Measurements from ENCODE around the gene NOC2L.

NOC2L gene

GRCh38 chr1:924656-925560 is 34.1 kb downstream of the NOC2L start:
- H3K9me3 ChIP-seq (ENCODE audit: control insufficient read depth, insufficient read depth, low read length) = no peaks in the 10 kb centered on the region
- no peak overlapping the region for H3K9ac ChIP-seq (ENCODE audit: low read depth, low read length)
- peak overlapping the region; percentile 32 for H3K4me3 ChIP-seq (ENCODE audit: low read depth, low read length)
- peaks cover 4% of the 10 kb centered on the region for H3K4me1 ChIP-seq (ENCODE audit: control insufficient read depth, insufficient read depth, low read length)
- no peaks in the 10 kb centered on the region for H3K36me3 ChIP-seq (ENCODE audit: control insufficient read depth, insufficient read depth, low read length)
- H3K27me3 ChIP-seq (ENCODE audit: control insufficient read depth, insufficient read depth, low read length) = peaks cover 82% of the 10 kb centered on the region

DNA sequence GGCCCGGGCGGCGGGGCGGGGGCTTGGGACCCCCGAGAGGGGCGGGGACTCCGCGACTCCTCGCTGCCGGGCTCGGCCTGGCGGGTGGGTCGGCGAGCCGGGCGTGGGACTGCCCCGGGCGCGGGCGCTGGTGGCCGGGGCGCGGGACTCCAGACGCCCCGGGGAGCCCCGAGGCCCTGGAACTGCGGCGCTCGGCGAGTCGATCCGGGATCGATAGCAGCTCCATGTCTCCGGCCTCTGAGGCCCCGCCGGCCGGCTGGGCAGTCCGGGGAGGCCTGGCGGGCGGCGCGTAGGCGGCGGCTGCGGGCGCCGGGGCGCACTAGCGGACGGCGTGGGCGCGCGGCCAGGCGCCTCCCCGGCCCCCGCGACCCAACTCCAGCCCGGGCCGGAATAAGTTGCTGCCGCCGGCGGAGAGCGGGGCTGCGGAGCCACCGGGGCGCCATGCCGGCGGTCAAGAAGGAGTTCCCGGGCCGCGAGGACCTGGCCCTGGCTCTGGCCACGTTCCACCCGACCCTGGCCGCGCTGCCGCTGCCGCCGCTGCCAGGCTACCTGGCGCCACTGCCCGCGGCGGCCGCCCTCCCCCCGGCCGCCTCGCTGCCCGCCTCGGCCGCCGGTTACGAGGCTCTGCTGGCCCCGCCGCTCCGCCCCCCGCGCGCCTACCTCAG is 34.9 kb downstream of the NOC2L start:
- H3K36me3 ChIP-seq (ENCODE audit: control insufficient read depth, insufficient read depth, low read length) = no peaks in the 10 kb centered on the region
- no peaks in the 10 kb centered on the region for H3K9me3 ChIP-seq (ENCODE audit: control insufficient read depth, insufficient read depth, low read length)
- H3K4me3 ChIP-seq (ENCODE audit: low read depth, low read length) = no peak overlapping the region
- no peak overlapping the region for H3K9ac ChIP-seq (ENCODE audit: low read depth, low read length)
- peaks cover 4% of the 10 kb centered on the region for H3K4me1 ChIP-seq (ENCODE audit: control insufficient read depth, insufficient read depth, low read length)
- H3K27me3 ChIP-seq (ENCODE audit: control insufficient read depth, insufficient read depth, low read length) = peaks cover 83% of the 10 kb centered on the region

- H3K9me3 ChIP-seq (ENCODE audit: control insufficient read depth, insufficient read depth, low read length) = no peaks in the 10 kb centered on the region
- H3K36me3 ChIP-seq (ENCODE audit: control insufficient read depth, insufficient read depth, low read length) = no peaks in the 10 kb centered on the region
- H3K4me1 ChIP-seq (ENCODE audit: control insufficient read depth, insufficient read depth, low read length) = peaks cover 4% of the 10 kb centered on the region
- H3K27me3 ChIP-seq (ENCODE audit: control insufficient read depth, insufficient read depth, low read length) = peaks cover 83% of the 10 kb centered on the region
- H3K9ac ChIP-seq (ENCODE audit: low read depth, low read length) = no peak within 1 kb of the TSS
- peak within 1 kb of the TSS; percentile 43 for H3K4me3 ChIP-seq (ENCODE audit: low read depth, low read length)
Observed at GRCh38 chr1:923131-923990, 35.7 kb downstream of the NOC2L start, which contains the start of gene SAMD11. TSS of gene SAMD11 (plus strand) at chr1:923923. CDS start at chr1:924432, 509 bp downstream.

DNA sequence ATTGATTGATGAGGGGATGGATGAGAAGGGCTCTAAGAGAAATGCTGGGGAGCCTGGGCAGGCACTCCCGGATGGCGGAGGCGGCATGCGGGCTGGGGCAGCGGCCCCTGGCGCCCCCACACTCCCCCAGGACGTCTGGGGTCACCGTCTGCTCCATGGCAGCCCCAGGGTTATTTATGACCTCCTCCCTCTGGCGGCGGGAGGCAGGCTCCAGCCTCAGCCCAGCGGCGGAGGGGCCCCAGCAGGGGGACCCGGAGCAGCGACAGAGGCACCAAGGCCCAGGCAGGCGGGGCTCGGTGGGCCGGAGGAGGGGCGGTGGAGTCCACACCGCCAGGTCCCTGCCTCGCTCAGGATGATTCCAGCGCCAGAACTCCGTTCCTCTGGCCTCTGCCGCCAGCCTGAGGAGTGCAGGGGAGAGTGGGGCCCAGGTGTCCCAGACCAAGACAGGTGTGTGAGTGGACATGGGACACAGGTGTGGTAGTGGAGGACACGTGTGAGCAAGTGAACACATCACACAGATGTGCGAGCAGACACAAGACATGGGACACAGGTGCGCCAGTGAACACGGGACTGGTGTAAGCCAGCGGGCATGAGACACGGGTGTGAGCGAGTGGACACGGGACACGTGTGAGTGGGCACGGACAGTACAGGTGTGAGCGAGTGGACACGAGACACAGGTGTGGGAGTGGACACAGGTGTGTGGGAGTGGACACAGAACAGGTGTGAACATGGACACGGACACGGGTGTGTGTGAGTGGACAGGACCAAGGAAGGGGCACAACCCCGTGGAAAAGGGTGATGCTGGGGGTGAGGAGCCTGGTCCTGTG is 37.8 kb downstream of the NOC2L start:
- Histone ChIP-seq H3K4me1 (ENCODE audit: control insufficient read depth, insufficient read depth, low read length) (peaks cover 4% of the 10 kb centered on the region), H3K4me3 (ENCODE audit: low read depth, low read length) (no peak overlapping the region), H3K27me3 (ENCODE audit: control insufficient read depth, insufficient read depth, low read length) (peaks cover 80% of the 10 kb centered on the region), H3K36me3 (ENCODE audit: control insufficient read depth, insufficient read depth, low read length) (no peaks in the 10 kb centered on the region), H3K9ac (ENCODE audit: low read depth, low read length) (no peak overlapping the region), H3K9me3 (ENCODE audit: control insufficient read depth, insufficient read depth, low read length) (no peaks in the 10 kb centered on the region)

DNA sequence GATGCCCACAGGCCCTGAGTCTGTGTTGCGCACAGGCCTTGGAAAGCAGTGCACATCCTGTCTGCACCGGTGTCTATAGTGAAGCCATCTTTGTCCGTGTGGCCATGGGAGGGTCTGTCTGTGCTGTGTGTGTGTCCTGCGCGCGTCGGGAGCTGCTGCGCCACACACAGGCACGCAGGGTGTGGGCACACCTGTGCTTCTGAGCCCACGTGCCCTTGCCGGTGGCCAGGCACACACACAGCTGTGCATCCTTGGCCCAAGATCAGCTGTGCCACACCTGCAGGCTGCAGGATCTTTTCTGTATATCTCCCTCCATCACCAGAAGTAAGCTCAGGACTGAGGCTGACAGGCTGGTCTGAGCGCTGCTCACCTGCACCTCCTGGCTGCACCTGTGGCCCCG is 38.5 kb downstream of the NOC2L start:
- H3K9ac ChIP-seq (ENCODE audit: low read depth, low read length) = no peak overlapping the region
- H3K36me3 ChIP-seq (ENCODE audit: control insufficient read depth, insufficient read depth, low read length) = no peaks in the 10 kb centered on the region
- H3K4me3 ChIP-seq (ENCODE audit: low read depth, low read length) = no peak overlapping the region
- H3K27me3 ChIP-seq (ENCODE audit: control insufficient read depth, insufficient read depth, low read length) = peaks cover 79% of the 10 kb centered on the region
- peaks cover 4% of the 10 kb centered on the region for H3K4me1 ChIP-seq (ENCODE audit: control insufficient read depth, insufficient read depth, low read length)
- H3K9me3 ChIP-seq (ENCODE audit: control insufficient read depth, insufficient read depth, low read length) = no peaks in the 10 kb centered on the region

GRCh38 chr1:920010-920409 is 39.0 kb downstream of the NOC2L start:
- Histone ChIP-seq H3K9me3 (ENCODE audit: control insufficient read depth, insufficient read depth, low read length) (no peaks in the 10 kb centered on the region), H3K36me3 (ENCODE audit: control insufficient read depth, insufficient read depth, low read length) (no peaks in the 10 kb centered on the region), H3K9ac (ENCODE audit: low read depth, low read length) (no peak overlapping the region), H3K4me1 (ENCODE audit: control insufficient read depth, insufficient read depth, low read length) (peaks cover 4% of the 10 kb centered on the region), H3K27me3 (ENCODE audit: control insufficient read depth, insufficient read depth, low read length) (peaks cover 83% of the 10 kb centered on the region), H3K4me3 (ENCODE audit: low read depth, low read length) (no peak overlapping the region)

- Histone ChIP-seq H3K4me1 (ENCODE audit: control insufficient read depth, insufficient read depth, low read length) (peaks cover 4% of the 10 kb centered on the region), H3K27me3 (ENCODE audit: control insufficient read depth, insufficient read depth, low read length) (peaks cover 84% of the 10 kb centered on the region), H3K36me3 (ENCODE audit: control insufficient read depth, insufficient read depth, low read length) (no peaks in the 10 kb centered on the region), H3K4me3 (ENCODE audit: low read depth, low read length) (no peak overlapping the region), H3K9ac (ENCODE audit: low read depth, low read length) (no peak overlapping the region), H3K9me3 (ENCODE audit: control insufficient read depth, insufficient read depth, low read length) (no peaks in the 10 kb centered on the region)
Observed at GRCh38 chr1:919271-919872, 39.7 kb downstream of the NOC2L start.

DNA sequence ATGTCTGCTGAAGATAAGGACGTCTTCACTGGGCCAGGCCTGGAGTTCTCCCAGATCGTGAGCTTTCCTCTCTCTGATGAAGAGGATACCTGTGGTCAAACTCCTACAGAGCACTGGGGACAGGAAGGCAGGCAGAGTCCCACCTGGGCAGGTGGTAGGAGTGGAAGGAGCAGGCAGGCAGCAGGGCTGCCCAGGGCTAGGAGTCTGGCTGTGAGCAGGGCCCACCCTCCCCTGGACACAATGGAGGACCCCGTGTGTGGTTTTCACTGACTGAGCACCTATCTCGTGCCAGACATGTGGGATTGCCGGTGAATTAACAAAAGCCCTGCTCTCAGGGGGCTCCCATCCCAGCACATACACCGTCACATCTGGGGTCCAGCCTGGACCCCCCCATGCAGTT is 40.2 kb downstream of the NOC2L start:
- H3K27me3 ChIP-seq (ENCODE audit: control insufficient read depth, insufficient read depth, low read length) = peaks cover 88% of the 10 kb centered on the region
- no peaks in the 10 kb centered on the region for H3K9me3 ChIP-seq (ENCODE audit: control insufficient read depth, insufficient read depth, low read length)
- H3K9ac ChIP-seq (ENCODE audit: low read depth, low read length) = no peak overlapping the region
- peaks cover 4% of the 10 kb centered on the region for H3K4me1 ChIP-seq (ENCODE audit: control insufficient read depth, insufficient read depth, low read length)
- no peaks in the 10 kb centered on the region for H3K36me3 ChIP-seq (ENCODE audit: control insufficient read depth, insufficient read depth, low read length)
- H3K4me3 ChIP-seq (ENCODE audit: low read depth, low read length) = no peak overlapping the region

GRCh38 chr1:918353-918752 is 40.7 kb downstream of the NOC2L start:
- peaks cover 4% of the 10 kb centered on the region for H3K4me1 ChIP-seq (ENCODE audit: control insufficient read depth, insufficient read depth, low read length)
- H3K9me3 ChIP-seq (ENCODE audit: control insufficient read depth, insufficient read depth, low read length) = no peaks in the 10 kb centered on the region
- H3K36me3 ChIP-seq (ENCODE audit: control insufficient read depth, insufficient read depth, low read length) = no peaks in the 10 kb centered on the region
- no peak overlapping the region for H3K9ac ChIP-seq (ENCODE audit: low read depth, low read length)
- H3K4me3 ChIP-seq (ENCODE audit: low read depth, low read length) = no peak overlapping the region
- H3K27me3 ChIP-seq (ENCODE audit: control insufficient read depth, insufficient read depth, low read length) = peaks cover 90% of the 10 kb centered on the region

DNA sequence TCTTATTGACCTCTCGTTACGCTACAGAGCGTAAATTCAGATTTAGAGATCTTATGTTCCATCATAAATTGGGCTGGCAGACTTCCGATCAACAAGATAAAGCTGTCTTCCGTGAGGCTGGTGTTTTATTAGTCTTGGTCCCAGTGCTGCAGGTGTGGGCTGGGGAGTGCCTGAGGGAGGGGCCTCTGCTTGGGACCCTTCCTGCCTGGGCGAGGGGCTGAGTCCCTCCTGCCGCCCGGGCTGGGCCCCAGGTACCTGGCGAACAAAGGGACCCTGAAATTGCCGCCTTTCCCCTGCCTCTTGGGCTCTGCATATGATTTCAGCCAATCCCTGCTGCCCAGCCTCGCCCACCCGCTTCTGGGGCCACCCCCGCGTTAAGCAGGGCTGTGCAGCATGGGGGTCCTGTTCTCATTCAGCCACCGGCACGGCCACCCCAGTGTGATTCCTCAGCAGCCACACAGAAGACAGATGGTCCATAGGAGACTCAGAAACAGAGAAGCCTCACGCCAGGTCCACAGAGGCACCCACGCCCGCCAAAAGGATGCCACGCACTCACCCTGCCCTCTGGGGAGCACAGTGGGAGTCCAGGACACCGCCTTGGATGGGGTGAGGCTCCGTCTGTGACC is 41.5 kb downstream of the NOC2L start:
- Histone ChIP-seq H3K27me3 (ENCODE audit: control insufficient read depth, insufficient read depth, low read length) (peaks cover 89% of the 10 kb centered on the region), H3K9me3 (ENCODE audit: control insufficient read depth, insufficient read depth, low read length) (no peaks in the 10 kb centered on the region), H3K36me3 (ENCODE audit: control insufficient read depth, insufficient read depth, low read length) (no peaks in the 10 kb centered on the region), H3K4me1 (ENCODE audit: control insufficient read depth, insufficient read depth, low read length) (peaks cover 4% of the 10 kb centered on the region), H3K9ac (ENCODE audit: low read depth, low read length) (no peak overlapping the region), H3K4me3 (ENCODE audit: low read depth, low read length) (no peak overlapping the region)

Measured in iPS-15b (cell line).